Measurements from ENCODE around the gene MRPS17. TPM values are rescaled to one million over a fixed set of nuclear protein-coding genes. Genes with fewer than 3 reads are reported as not detected.

MRPS17 gene
- 10 to 100 TPM in 2 of 4 donors, 1 to 10 TPM in 2; 3.2 to 20.9 (median 8.0) TPM for total RNA-seq

- intact Hi-C loops (cut with DNase I; ENCODE audit: low total_unique reads) = no loop called here
- peak within 1 kb of the TSS; percentile 60 to 94 for H3K4me3 ChIP-seq
These were observed at the start of gene MRPS17 for GRCh38 chr7:55951637-55952351. Gene MRPS17, plus strand, starts transcription at chr7:55951877. Its CDS starts 1,319 bp downstream, at chr7:55953196.

GRCh38 chr7:55903985-55904759, 47.5 kb upstream of the MRPS17 start:
- H3K4me3 ChIP-seq = no peak overlapping the region
- DNase-seq = no peak
- H3K9me3 ChIP-seq = no peaks in the 10 kb centered on the region
- H3K27ac ChIP-seq = no peak overlapping the region
- intact Hi-C loops (cut with DNase I; ENCODE audit: low total_unique reads) = no loop called here
- no peaks in the 10 kb centered on the region for H3K4me1 ChIP-seq
- H3K27me3 ChIP-seq = no peaks in the 10 kb centered on the region
- TF ChIP-seq CTCF (IDR thresholded peaks at IDR 0.05) = no peak
- TF ChIP-seq POLR2A (IDR thresholded peaks at IDR 0.05) = no peak
- H3K36me3 ChIP-seq = no peaks in the 10 kb centered on the region

More at GRCh38 chr7:55951637-55952351, at the start of gene MRPS17:
- H3K4me1 ChIP-seq = peaks cover 0 to 3% of the 10 kb centered on the region in 2 donors
- no peaks in the 10 kb centered on the region for H3K36me3 ChIP-seq
- H3K9me3 ChIP-seq = no peaks in the 10 kb centered on the region
- TF ChIP-seq CTCF (IDR thresholded peaks at IDR 0.05) (peak in 1 of 4 experiments; percentile 33), POLR2A (IDR thresholded peaks at IDR 0.05) (peak; percentile 28 to 60)
- H3K27me3 ChIP-seq = no peaks in the 10 kb centered on the region
- peak within 1 kb of the TSS; percentile 74 to 80 for H3K27ac ChIP-seq
- peak; percentile 86 to 91 for DNase-seq

- no peak overlapping the region for H3K4me3 ChIP-seq
- intact Hi-C loops (cut with DNase I; ENCODE audit: low total_unique reads) = no loop called here
- DNase-seq = no peak
- no peaks in the 10 kb centered on the region for H3K36me3 ChIP-seq
- no peaks in the 10 kb centered on the region for H3K27me3 ChIP-seq
- H3K4me1 ChIP-seq = no peaks in the 10 kb centered on the region
- H3K27ac ChIP-seq = no peak overlapping the region
- H3K9me3 ChIP-seq = no peaks in the 10 kb centered on the region
- TF ChIP-seq CTCF (IDR thresholded peaks at IDR 0.05) = no peak
These were observed 38.9 kb upstream of the MRPS17 start for GRCh38 chr7:55912748-55913158.

GRCh38 chr7:55917771-55918170, 33.9 kb upstream of the MRPS17 start:
- intact Hi-C loops (cut with DNase I; ENCODE audit: low total_unique reads) = no loop called here
- no peaks in the 10 kb centered on the region for H3K27me3 ChIP-seq
- TF ChIP-seq POLR2A (IDR thresholded peaks at IDR 0.05) (no peak), CTCF (IDR thresholded peaks at IDR 0.05) (no peak)
- no peaks in the 10 kb centered on the region for H3K9me3 ChIP-seq
- H3K27ac ChIP-seq = no peak overlapping the region
- H3K4me3 ChIP-seq = no peak overlapping the region
- no peak for DNase-seq
- no peaks in the 10 kb centered on the region for H3K4me1 ChIP-seq
- no peaks in the 10 kb centered on the region for H3K36me3 ChIP-seq
